ENCODE measurements around the gene KANSL1L.

DNA sequence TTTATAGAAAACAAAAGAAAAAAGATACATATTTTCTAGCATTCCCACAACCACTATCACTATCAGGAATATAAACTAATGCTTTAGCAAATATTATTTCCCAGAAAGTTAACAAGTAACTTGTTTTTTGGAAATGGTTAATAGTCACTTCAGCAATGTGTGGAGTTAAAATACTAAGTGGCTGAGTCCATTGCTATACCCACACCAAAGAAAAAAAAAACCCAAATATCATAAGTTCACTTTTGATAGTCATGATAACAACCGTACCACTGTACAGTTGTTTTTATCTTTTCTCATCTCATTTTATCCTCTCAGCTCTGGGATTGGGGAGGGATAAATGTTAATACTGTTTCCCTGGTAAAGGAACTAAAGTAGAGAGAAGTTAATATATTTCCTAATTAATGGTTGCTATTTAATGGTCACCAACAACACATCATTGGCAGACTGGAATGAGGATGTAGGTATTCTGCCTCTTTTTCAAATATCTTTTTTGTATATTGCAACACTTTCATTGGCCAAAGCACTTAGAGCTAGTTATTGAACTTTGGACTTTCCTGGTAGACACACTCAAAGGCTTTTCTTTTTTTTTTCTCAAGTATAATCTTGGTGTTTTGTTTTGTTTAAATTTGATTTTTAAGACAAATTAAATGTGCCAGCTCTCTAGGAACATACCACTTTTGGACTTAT, 18.4 kb upstream of the KANSL1L start:
- TF ChIP-seq, protein P1, sequence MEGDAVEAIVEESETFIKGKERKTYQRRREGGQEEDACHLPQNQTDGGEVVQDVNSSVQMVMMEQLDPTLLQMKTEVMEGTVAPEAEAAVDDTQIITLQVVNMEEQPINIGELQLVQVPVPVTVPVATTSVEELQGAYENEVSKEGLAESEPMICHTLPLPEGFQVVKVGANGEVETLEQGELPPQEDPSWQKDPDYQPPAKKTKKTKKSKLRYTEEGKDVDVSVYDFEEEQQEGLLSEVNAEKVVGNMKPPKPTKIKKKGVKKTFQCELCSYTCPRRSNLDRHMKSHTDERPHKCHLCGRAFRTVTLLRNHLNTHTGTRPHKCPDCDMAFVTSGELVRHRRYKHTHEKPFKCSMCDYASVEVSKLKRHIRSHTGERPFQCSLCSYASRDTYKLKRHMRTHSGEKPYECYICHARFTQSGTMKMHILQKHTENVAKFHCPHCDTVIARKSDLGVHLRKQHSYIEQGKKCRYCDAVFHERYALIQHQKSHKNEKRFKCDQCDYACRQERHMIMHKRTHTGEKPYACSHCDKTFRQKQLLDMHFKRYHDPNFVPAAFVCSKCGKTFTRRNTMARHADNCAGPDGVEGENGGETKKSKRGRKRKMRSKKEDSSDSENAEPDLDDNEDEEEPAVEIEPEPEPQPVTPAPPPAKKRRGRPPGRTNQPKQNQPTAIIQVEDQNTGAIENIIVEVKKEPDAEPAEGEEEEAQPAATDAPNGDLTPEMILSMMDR (conservative IDR thresholded peaks at IDR 0.05 in 1 of 2, IDR thresholded peaks at IDR 0.05 in 1 of 2; ENCODE audit: low read depth in 1 of 2, low read length in 2 of 2) = no peak
- no peak for TF ChIP-seq EZH2 (IDR thresholded peaks at IDR 0.05; ENCODE audit: low read length, missing control alignments)

Data from fibroblast of lung (primary cell).